Measurements from ENCODE around the gene PRR9.

GRCh38 chr1:153227810-153228209 is 10.4 kb downstream of the PRR9 start:
- TF ChIP-seq CTCF (IDR thresholded peaks at IDR 0.05) (no peak), POLR2A (IDR thresholded peaks at IDR 0.05) (no peak), POLR2AphosphoS5 (IDR thresholded peaks at IDR 0.05) (no peak)

Data from gastroesophageal sphincter (tissue), 3 donors.